GM03348 (cell line): ENCODE results near the gene NCKAP5.

Experiments
- DNase-seq: peaks from one replicate; pipeline ENCODE4 v3.0.0; 2012; ENCODE audit warnings: low spot score

Gene NCKAP5

GRCh38 chr2:133574186-133574585, 5.9 kb upstream of the NCKAP5 start:
- no peak for DNase-seq

- no peak for DNase-seq
Measured at GRCh38 chr2:133573491-133574162, 5.4 kb upstream of the NCKAP5 start.

- no peak for DNase-seq
Measured at GRCh38 chr2:133571249-133571648, 3.0 kb upstream of the NCKAP5 start.

GRCh38 chr2:133570542-133570941, 2.3 kb upstream of the NCKAP5 start:
- no peak for DNase-seq

- DNase-seq = no peak
Measured at GRCh38 chr2:133569286-133569830, 1.1 kb upstream of the NCKAP5 start.

- no peak for DNase-seq
Measured at GRCh38 chr2:133568598-133568997, 335 bp upstream of the NCKAP5 start.

- no peak for DNase-seq
Measured at GRCh38 chr2:133562558-133562957, 5.7 kb downstream of the NCKAP5 start.

- DNase-seq = peak; percentile 66
Measured at GRCh38 chr2:133561045-133561852, 7.0 kb downstream of the NCKAP5 start.

GRCh38 chr2:133557614-133558013, 10.6 kb downstream of the NCKAP5 start:
- no peak for DNase-seq

- DNase-seq = no peak
Measured at GRCh38 chr2:133553838-133554408, 14.3 kb downstream of the NCKAP5 start.

- DNase-seq = no peak
Measured at GRCh38 chr2:133553251-133553650, 15.0 kb downstream of the NCKAP5 start.

- no peak for DNase-seq
Measured at GRCh38 chr2:133552821-133553220, 15.4 kb downstream of the NCKAP5 start.

- no peak for DNase-seq
Measured at GRCh38 chr2:133541797-133542196, 26.5 kb downstream of the NCKAP5 start.

GRCh38 chr2:133541376-133541775, 26.9 kb downstream of the NCKAP5 start:
- DNase-seq = no peak

- DNase-seq = peak; percentile 25
Measured at GRCh38 chr2:133532919-133533318, 35.3 kb downstream of the NCKAP5 start.

GRCh38 chr2:133531382-133531781, 36.9 kb downstream of the NCKAP5 start:
- no peak for DNase-seq

- DNase-seq = no peak
Measured at GRCh38 chr2:133530645-133531044, 37.6 kb downstream of the NCKAP5 start.

- DNase-seq = peak; percentile 19
Measured at GRCh38 chr2:133526530-133527300, 41.5 kb downstream of the NCKAP5 start.

GRCh38 chr2:133525613-133526529, 42.4 kb downstream of the NCKAP5 start:
- DNase-seq = no peak

GRCh38 chr2:133525090-133525489, 43.2 kb downstream of the NCKAP5 start:
- DNase-seq = no peak

GRCh38 chr2:133523406-133523805, 44.9 kb downstream of the NCKAP5 start:
- DNase-seq = no peak
